Brain microvascular endothelial cell (primary cell): ENCODE data around the gene MAN1A1.

Experiments
- DNase-seq: peaks from one replicate; pipeline ENCODE4 v3.0.0-alpha.2; 2020
- H3K27ac ChIP-seq: fragments of 250-450 bp; sonication (Bioruptor Pico); 2 replicates; pipeline ENCODE4 v1.5.1; 2020; ENCODE audit warnings: mild to moderate bottlenecking, moderate library complexity
- H3K27me3 ChIP-seq: fragments of 250-450 bp; sonication (Bioruptor Pico); replicated peaks from 2 replicates; pipeline ENCODE4 v1.5.1; 2020; ENCODE audit warnings: mild to moderate bottlenecking
- H3K36me3 ChIP-seq: fragments of 250-450 bp; sonication (Bioruptor Pico); replicated peaks from 2 replicates; pipeline ENCODE4 v1.5.1; 2020; ENCODE audit warnings: mild to moderate bottlenecking
- H3K4me3 ChIP-seq: 2 replicates; pipeline ENCODE4 v1.5.1; 2011; ENCODE audit warnings: low read depth, mild to moderate bottlenecking, control low read depth, low read length, moderate library complexity
- in situ Hi-C: cut with HindIII; loops from 2 replicates; pipeline ENCODE4 v1.10.0; 2017; ENCODE audit warnings: low sequenced_read_pairs, low pct_ligation_motif_present
- TF ChIP-seq, protein P1 (sequence below): IDR thresholded peaks from 2 replicates; pipeline ENCODE4 v1.5.1; 2011; ENCODE audit warnings: low read depth, mild to moderate bottlenecking, moderate library complexity, low read length, control low read depth, inconsistent platforms; ENCODE audit errors: missing control alignments

Gene MAN1A1

DNA sequence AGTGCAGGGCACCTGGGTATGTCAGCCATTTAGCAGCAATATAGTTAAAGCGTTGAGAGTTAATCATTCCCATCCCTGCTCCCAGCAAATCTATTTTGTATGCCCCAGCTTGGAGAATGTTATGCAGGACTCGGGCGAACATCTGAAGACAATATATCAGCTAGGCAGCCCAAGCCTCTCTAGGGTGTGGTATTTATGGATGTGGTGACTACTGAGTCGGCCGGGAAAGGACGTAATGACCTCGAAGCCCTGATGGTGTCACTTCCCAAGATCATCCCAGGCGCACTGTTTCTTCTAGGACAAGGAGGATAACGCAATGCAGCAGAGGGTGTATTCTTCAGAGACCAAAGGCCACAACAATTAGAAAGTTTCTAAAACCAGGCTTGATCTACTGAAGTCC lies 207.5 kb downstream of the MAN1A1 start:
- Histone ChIP-seq H3K27ac (no peak overlapping the region), H3K27me3 (no peaks in the 10 kb centered on the region), H3K36me3 (no peaks in the 10 kb centered on the region), H3K4me3 (no peak overlapping the region)
- in situ Hi-C loops: no loop called here
- TF ChIP-seq, protein P1, sequence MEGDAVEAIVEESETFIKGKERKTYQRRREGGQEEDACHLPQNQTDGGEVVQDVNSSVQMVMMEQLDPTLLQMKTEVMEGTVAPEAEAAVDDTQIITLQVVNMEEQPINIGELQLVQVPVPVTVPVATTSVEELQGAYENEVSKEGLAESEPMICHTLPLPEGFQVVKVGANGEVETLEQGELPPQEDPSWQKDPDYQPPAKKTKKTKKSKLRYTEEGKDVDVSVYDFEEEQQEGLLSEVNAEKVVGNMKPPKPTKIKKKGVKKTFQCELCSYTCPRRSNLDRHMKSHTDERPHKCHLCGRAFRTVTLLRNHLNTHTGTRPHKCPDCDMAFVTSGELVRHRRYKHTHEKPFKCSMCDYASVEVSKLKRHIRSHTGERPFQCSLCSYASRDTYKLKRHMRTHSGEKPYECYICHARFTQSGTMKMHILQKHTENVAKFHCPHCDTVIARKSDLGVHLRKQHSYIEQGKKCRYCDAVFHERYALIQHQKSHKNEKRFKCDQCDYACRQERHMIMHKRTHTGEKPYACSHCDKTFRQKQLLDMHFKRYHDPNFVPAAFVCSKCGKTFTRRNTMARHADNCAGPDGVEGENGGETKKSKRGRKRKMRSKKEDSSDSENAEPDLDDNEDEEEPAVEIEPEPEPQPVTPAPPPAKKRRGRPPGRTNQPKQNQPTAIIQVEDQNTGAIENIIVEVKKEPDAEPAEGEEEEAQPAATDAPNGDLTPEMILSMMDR: no peak
- no peak for DNase-seq

DNA sequence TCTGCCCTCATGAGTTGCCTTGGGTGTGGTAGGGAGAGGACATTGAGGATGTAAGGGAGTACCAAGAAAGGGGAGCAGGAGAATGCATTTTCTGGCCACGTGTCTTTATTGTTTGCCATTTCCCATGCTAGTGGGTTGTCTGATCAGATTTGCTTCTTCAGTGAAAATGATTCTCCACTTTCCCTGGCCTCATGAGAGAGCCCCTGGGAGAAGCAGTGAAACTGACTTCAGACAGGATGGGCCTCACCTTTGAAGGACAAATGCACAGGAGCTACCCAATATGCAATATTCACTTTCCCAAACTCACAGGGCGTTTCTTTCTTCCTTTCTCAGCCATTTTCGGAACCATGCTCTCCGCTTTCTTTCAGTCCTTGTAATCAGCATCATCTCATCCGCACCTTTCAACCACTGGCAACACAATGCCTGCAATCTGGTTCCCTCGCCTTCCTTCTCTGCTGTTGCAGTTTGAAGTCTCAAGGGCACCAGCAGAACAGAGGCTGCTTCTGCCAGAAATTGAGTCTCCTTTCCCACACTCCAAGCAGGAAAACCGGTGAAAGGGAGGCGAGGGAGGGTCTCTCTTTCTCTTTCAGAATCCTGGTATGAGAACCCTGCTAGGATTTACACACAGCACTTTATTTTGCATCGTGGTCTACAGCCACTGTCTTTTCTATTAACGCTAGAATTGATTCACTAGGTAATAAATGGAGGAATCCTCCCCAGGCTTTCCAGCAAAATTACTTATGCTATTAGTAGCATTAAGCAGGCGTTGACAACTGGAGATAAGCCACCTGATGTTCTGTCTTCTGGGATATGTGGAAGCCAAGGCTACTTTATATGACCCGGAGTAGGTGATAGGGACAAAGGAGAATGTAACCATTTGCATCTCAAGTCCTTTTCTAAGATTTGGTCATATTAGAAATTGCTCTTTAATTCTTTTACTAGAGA lies 209.1 kb downstream of the MAN1A1 start:
- DNase-seq: no peak
- Histone ChIP-seq H3K27ac (no peak overlapping the region), H3K27me3 (no peaks in the 10 kb centered on the region), H3K36me3 (no peaks in the 10 kb centered on the region), H3K4me3 (no peak overlapping the region)
- in situ Hi-C loops: no loop called here
- TF ChIP-seq, protein P1: no peak

DNA sequence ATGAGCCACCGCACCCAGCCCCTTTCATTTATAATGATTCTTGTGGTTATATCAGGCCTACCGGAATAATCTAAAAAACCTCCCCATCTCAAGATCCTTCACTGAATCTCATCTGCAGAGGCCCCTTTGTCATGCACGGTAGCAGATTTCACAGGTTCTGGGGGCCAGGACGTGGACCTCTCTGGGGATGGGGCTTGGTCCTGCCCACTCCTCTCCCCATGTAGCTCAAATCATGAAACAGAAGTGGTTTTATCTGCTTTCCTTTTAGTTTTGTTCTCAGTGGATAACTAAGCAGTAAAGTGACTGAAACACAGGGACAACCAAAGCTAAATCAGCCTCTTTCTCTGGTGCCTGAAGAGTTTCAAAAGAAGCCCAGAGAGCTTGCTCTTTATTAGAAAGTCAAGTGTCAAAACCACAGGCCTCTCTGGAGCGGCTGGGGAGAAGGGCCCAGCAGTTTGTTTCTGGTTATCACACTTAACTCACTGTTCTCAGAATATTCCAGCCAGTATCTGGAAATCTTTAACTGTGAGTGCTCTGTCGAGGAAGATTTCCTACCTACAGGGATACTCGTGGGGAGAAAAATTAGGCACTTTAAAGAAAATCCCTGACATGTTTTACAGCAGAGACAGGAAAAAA lies 210.5 kb downstream of the MAN1A1 start:
- TF ChIP-seq, protein P1: no peak
- Histone ChIP-seq H3K36me3 (no peaks in the 10 kb centered on the region), H3K27ac (no peak overlapping the region), H3K4me3 (no peak overlapping the region), H3K27me3 (no peaks in the 10 kb centered on the region)
- DNase-seq: no peak
- in situ Hi-C loops: no loop called here

DNA sequence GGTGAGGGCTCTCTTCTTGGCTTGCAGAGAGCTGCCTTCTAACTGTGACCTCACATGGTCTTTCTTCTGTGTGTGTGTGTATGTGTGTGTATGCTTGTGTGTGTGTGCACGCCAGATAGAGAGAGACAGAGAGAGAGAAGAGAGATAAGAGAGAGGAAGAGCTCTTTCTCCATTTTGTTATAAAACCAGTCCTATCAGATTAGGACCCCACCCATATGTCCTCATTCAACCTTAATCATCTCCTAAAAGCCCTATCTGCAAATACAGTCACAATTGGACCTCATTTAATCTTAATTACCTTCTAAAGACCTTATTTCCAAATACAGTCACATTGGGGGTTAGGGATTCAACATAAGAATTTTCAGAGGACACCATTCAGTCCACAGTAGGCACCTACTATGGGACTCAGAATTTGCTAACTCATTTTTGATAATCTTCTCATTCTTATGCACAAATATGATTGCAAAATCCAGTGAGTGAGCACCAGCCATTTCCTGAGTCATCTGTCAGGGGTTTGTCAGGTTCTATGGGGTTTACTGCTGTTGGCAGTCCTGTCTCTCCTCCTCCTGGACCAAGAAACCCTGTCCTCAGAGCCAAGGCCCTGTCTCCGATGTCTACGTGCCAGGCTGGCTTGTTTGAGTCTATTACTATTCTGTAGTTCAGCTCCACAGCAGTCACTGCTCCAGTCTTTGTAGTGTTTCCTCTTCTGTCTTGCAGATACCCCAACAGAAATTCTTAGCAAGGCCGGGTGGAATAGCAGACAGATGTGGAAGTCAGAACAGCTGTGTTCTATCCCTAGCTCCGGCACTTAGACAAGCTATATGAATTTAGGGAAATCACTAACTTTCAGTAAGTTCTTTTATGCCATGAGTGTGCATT lies 212.1 kb downstream of the MAN1A1 start:
- in situ Hi-C loops: no loop called here
- TF ChIP-seq, protein P1: no peak
- no peaks in the 10 kb centered on the region for H3K27me3 ChIP-seq
- no peak overlapping the region for H3K27ac ChIP-seq
- DNase-seq: peak; percentile 19
- H3K36me3 ChIP-seq: no peaks in the 10 kb centered on the region
- no peak overlapping the region for H3K4me3 ChIP-seq

DNA sequence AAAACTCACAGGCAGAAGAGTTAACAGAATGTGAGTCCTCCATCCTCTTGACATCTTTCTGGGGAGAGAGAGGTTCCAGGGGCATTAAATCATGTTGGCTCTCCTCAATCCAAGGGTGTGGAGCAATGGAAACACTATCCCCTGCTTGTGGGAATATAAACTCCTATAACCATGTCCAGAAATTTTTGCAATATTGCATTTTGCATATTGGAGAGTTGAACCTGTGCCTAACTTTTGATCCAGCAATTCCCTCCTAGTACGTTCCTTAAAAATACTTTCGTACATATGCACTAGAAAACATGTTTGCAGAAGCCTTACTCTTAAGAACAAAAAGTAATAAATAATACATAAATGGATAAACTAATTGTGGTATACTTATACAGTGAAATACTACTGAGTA lies 214.8 kb downstream of the MAN1A1 start:
- no peaks in the 10 kb centered on the region for H3K36me3 ChIP-seq
- no peak for DNase-seq
- no peak overlapping the region for H3K4me3 ChIP-seq
- H3K27me3 ChIP-seq: no peaks in the 10 kb centered on the region
- no peak overlapping the region for H3K27ac ChIP-seq
- in situ Hi-C loops: no loop called here
- TF ChIP-seq, protein P1: no peak
